Stomach smooth muscle (tissue), 2 donors: ENCODE results near the gene TNFRSF11A.

Source experiments
- H3K27ac ChIP-seq: one replicate; pipeline ENCODE4 v1.7.0; 2013; ENCODE audit warnings: mild to moderate bottlenecking, low read length, inconsistent platforms
- H3K27me3 ChIP-seq, 2 donors: one replicate each; pipeline ENCODE4 v1.7.0; 2013; ENCODE audit warnings: low read length in 2 of 2; ENCODE audit not compliant: insufficient read depth in 2 of 2, control insufficient read depth in 1 of 2
- H3K36me3 ChIP-seq, 2 donors: one replicate each; pipeline ENCODE4 v1.7.0; 2013; ENCODE audit warnings: low read length in 2 of 2; ENCODE audit not compliant: control insufficient read depth in 2 of 2, insufficient read depth in 2 of 2
- H3K4me1 ChIP-seq: one replicate; pipeline ENCODE4 v1.7.0; 2013; ENCODE audit warnings: low read length; ENCODE audit not compliant: control insufficient read depth, insufficient read depth
- H3K4me3 ChIP-seq, 2 donors: one replicate each; pipeline ENCODE4 v1.7.0; 2013; ENCODE audit warnings: low read length in 2 of 2
- H3K9ac ChIP-seq, 2 donors: one replicate each; pipeline ENCODE4 v1.7.0; 2013; ENCODE audit warnings: low read length in 2 of 2, mild to moderate bottlenecking in 1 of 2
- H3K9me3 ChIP-seq, 2 donors: one replicate each; pipeline ENCODE4 v1.7.0; 2013; ENCODE audit warnings: low read length in 2 of 2; ENCODE audit not compliant: control insufficient read depth in 2 of 2
- donor health status: healthy.
- donor health status: Pancreatic carcinoma.

The TNFRSF11A gene

DNA sequence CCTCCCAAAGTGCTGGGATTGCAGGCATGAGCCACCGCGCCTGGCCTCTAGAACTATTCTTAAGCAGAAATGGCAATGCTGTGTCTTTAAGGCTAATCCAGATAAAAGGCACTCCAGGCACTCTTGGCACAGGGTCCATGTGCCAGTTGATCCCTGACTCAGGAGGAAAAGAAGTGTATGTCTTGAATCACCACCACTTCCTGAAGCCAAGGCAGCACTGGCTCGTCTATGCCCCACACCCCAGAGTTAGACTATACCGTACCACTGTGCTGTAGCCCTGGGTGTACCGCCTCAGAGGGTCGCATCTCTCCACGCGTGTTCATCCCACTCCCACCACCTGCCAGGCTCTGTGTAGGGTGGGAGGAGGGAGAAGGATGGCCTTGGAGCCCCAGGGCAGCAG, 9.0 kb downstream of the TNFRSF11A start:
- Histone ChIP-seq H3K4me1 (no peaks in the 10 kb centered on the region), H3K4me3 (no peak overlapping the region), H3K27me3 (peaks cover 17 to 25% of the 10 kb centered on the region in 2 donors), H3K36me3 (no peaks in the 10 kb centered on the region), H3K27ac (no peak overlapping the region), H3K9me3 (no peaks in the 10 kb centered on the region), H3K9ac (no peak overlapping the region)

DNA sequence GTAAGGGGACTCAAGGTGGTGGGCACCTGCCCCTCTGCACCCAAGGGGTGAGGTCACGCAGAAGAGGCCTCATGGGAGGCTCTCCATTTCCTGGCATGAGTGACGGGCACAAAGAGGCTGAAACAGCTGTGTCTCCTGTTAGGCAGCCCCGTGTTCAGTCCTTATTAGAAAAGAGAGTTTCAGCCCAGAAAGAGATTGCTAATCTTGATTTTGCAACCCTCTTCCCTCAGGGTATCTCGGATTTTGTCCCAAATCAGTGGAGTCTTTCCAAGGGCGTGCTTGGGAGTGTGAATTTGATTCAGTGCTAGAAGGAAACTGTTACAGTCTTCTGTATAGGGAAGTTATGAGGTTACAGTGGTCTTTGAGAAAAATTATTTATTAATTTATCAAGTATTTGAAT, 10.4 kb downstream of the TNFRSF11A start:
- H3K4me1 ChIP-seq: no peaks in the 10 kb centered on the region
- H3K9me3 ChIP-seq: no peaks in the 10 kb centered on the region
- no peaks in the 10 kb centered on the region for H3K36me3 ChIP-seq

DNA sequence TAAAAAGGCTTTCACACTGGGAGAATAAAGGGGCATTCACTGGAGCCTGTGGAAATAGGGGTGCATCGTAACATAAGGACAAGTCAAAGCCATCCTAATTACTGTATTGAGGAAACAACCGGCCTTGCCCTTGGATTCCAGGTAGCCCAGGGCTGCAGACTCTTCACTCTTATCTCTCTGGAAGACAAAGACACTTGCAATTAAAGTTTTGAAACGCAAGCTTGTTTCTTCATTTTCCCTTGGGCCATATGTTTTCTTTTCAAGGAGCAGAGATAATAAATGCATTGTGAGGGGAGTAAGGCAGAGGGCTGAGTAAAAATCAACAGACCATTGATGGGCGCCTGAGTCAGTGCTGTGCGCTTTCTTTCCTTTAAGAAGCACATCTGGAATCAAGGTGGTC, 11.5 kb downstream of the TNFRSF11A start:
- no peaks in the 10 kb centered on the region for H3K9me3 ChIP-seq
- no peaks in the 10 kb centered on the region for H3K36me3 ChIP-seq
- no peaks in the 10 kb centered on the region for H3K4me1 ChIP-seq
- no peak overlapping the region for H3K27ac ChIP-seq
- H3K4me3 ChIP-seq: no peak overlapping the region
- no peak overlapping the region for H3K9ac ChIP-seq
- H3K27me3 ChIP-seq: peaks cover 5 to 11% of the 10 kb centered on the region in 2 donors

More for the DNA sequence above, 10.4 kb downstream of the TNFRSF11A start:
- Histone ChIP-seq H3K27me3 (peaks cover 8 to 14% of the 10 kb centered on the region in 2 donors), H3K4me3 (no peak overlapping the region), H3K9ac (no peak overlapping the region), H3K27ac (no peak overlapping the region)

DNA sequence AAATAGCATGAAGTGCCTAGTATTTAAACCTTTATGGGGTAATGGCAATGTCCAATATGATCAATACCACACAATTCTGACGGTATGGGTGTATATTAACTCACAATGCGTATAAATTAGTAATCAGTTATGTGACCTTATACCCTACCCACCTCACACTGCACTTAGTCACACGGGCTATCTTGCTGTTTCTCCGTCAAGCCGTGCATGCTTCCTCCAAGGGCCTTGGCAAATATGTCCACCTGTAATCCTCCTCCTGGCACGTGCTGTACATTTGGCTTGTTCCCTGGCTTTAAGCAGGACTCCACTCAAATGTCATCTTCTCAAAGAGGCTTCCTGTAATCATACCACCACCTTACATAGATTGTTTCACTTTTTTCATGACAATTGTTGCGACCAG, 12.2 kb downstream of the TNFRSF11A start:
- Histone ChIP-seq H3K36me3 (no peaks in the 10 kb centered on the region), H3K4me3 (no peak overlapping the region), H3K9me3 (no peaks in the 10 kb centered on the region), H3K9ac (no peak overlapping the region), H3K4me1 (no peaks in the 10 kb centered on the region), H3K27me3 (peaks cover 4 to 5% of the 10 kb centered on the region in 2 donors), H3K27ac (no peak overlapping the region)

DNA sequence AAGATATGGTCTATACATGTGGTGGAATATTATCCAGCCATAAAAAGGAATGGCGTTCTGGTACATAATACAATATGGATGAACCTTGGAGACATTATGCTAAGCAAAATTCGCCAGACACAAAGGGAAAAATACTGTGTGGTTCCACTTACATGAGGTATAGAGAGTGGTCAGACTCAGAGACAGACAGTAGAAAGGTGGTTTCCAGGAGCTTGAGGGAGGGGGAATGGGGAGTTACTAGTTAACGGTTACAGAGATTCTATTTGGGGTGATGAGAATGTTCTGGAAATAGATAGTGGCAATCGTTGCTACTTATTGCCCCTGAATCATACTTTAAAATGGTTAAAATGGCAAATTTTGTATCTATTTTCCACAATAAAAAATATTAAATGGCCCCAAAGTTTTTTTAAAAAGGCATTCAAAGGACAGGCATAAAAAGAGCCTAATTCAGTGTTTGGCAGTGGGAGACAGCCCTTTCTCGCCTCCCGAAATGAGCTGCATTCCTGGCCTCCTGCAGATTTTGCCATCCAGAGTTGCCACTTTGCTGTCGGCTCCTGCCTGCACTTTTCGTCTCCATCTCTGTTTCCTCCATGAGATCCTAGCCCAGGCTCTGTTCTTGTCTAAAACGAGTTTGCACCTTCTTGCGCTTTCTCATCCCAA, 13.5 kb downstream of the TNFRSF11A start:
- Histone ChIP-seq H3K4me1 (no peaks in the 10 kb centered on the region), H3K9ac (no peak overlapping the region), H3K9me3 (no peaks in the 10 kb centered on the region), H3K4me3 (no peak overlapping the region), H3K27ac (no peak overlapping the region), H3K27me3 (peaks cover 0 to 3% of the 10 kb centered on the region in 2 donors), H3K36me3 (no peaks in the 10 kb centered on the region)

DNA sequence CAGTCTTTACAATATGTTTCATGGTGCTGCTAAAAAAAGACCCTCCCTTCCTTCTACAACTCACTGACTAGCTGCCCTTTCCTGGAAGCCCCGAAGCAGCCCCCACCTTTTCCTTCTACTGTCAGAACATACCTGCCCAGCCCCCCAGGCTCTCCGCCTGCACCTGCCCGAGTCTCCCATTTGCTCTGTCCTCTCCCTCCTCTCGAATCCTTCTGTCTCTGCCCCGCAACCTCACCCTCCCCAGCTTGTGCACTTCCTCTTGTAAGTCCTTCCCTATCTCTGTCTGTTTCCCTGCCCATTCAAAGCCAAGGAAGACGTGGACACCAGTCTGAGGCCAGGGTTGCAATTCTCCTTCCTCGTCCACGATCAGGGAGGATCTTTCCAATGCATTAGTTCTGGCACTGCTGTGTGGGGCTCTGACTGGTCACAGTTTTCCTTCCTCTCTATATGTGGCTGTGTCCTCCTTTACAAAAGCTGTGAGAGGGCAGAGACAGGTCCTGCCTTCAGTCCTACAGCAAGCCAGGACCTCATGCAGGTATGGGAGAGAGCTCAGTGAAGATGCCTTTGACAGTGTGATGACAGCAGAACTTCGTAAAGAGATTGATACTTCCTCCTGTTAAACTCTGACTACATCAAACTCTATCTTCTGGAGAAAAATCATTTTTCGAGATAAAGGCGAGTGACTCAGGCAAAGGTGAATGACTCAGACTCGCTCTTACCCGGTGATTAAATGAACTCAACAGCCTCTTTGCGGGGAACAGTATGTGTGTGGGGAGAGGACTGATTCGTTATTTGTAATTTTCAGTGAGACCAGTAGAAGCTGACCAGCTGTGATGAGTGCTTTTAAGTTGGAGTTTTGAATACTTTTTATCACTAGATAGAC, 14.2 kb downstream of the TNFRSF11A start:
- Histone ChIP-seq H3K27me3 (peaks cover 0 to 3% of the 10 kb centered on the region in 2 donors), H3K36me3 (no peaks in the 10 kb centered on the region), H3K4me1 (no peaks in the 10 kb centered on the region), H3K27ac (no peak overlapping the region), H3K9ac (no peak overlapping the region), H3K9me3 (no peaks in the 10 kb centered on the region), H3K4me3 (no peak overlapping the region)

DNA sequence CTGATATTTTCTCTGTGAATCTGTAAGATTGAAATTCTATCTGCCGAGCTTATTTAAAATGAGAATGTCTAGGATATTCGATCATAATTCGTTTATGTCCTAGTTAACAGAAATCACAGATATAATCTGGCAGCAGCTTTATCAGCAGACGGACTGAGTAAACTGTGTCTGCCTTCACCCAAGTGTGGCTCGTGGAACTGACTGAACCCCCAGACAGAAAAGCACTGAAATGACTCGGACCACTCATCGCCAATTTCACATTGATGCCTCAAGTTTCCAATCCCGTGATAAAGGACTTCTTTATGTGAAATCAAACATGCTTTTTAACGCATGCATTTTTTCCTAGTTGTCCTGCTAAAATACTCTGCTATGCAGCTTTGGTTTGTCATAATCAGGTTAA, 15.9 kb downstream of the TNFRSF11A start:
- H3K27me3 ChIP-seq: peaks cover 0 to 5% of the 10 kb centered on the region in 2 donors
- no peaks in the 10 kb centered on the region for H3K9me3 ChIP-seq
- no peaks in the 10 kb centered on the region for H3K36me3 ChIP-seq
- no peak overlapping the region for H3K4me3 ChIP-seq
- no peak overlapping the region for H3K27ac ChIP-seq
- H3K4me1 ChIP-seq: no peaks in the 10 kb centered on the region
- H3K9ac ChIP-seq: no peak overlapping the region

DNA sequence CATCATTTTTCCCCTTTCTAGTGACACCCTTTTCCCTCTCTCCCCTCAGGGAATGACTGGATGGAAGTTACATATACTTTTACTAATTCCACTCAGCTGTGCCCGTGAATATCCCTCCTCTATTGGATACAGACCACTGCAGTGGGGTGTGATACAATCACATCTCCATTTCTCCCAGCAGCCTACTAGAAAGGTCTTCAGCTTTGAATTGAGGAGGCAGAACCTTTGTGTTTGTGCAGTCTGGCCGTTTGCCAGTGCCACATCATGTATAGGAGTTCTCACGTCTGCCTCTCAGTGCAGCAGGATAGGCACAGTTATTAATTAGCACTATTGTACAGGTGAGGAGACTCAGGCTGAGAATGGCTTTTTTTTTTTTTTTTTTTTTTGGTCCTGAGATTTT, 16.4 kb downstream of the TNFRSF11A start:
- H3K4me3 ChIP-seq: no peak overlapping the region
- H3K27ac ChIP-seq: no peak overlapping the region
- peaks cover 0 to 5% of the 10 kb centered on the region in 2 donors for H3K27me3 ChIP-seq
- no peaks in the 10 kb centered on the region for H3K9me3 ChIP-seq
- no peaks in the 10 kb centered on the region for H3K36me3 ChIP-seq
- H3K4me1 ChIP-seq: no peaks in the 10 kb centered on the region
- H3K9ac ChIP-seq: no peak overlapping the region

DNA sequence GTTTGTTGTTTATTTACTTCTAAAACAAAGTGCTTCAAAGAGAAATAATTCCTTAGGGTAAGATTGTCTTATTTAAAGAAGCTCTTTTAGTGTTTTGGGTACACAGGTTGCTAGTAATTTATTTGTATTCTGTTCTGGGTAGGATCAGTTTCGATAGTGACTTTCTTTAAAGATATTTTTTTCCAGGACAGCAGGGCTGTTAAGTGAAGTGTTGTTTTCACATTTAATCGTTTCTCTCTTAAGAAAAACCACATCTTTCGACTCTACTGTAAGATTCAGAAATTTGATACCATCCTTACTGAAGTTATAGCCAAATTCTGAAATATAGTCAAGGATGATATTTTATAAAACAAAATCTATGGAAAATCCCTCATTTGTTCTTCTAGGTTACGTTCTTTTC, 17.8 kb downstream of the TNFRSF11A start:
- H3K27ac ChIP-seq: no peak overlapping the region
- no peak overlapping the region for H3K9ac ChIP-seq
- no peak overlapping the region for H3K4me3 ChIP-seq
- H3K27me3 ChIP-seq: peaks cover 0 to 7% of the 10 kb centered on the region in 2 donors
- no peaks in the 10 kb centered on the region for H3K4me1 ChIP-seq
- no peaks in the 10 kb centered on the region for H3K9me3 ChIP-seq
- no peaks in the 10 kb centered on the region for H3K36me3 ChIP-seq

DNA sequence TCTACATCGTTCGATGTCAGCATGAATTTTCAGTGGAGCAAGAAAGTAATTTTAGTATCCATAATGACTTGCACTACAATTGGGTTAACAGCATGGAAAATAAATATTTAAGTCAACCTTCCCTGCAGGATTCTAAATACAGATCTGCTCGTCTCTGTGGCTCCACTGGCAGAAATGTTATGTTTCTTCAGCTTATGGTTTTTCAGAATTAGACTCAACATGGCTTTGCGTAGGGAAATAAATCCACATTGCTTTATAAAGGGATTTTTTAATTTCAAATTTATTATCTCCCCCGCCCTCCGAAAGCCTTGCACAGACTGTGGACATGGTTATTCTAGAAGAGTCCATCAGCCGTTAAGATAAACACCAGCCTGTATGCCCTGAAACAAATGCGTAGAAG, 18.2 kb downstream of the TNFRSF11A start:
- no peak overlapping the region for H3K27ac ChIP-seq
- peaks cover 0 to 7% of the 10 kb centered on the region in 2 donors for H3K27me3 ChIP-seq
- no peak overlapping the region for H3K9ac ChIP-seq
- no peaks in the 10 kb centered on the region for H3K36me3 ChIP-seq
- H3K4me3 ChIP-seq: no peak overlapping the region
- H3K4me1 ChIP-seq: no peaks in the 10 kb centered on the region
- H3K9me3 ChIP-seq: no peaks in the 10 kb centered on the region

DNA sequence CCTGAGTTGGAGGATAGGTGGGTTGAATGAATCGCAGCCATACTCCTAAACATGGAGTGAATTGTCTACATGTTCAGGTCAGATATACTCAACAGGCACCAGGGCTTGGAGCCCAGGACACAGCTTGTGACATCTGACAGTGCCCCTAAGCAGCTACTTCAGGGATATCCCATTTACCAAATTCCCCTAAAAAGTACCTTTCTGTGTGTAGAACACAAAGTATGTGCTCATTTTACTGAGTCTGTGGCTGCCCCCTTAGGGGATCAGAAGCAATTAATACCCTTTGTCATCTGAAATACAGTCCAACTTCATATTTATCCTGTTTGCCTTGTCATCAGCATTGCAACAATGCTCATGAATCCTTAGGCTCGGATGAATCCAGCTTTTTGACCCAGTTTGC, 20.8 kb downstream of the TNFRSF11A start:
- Histone ChIP-seq H3K27ac (no peak overlapping the region), H3K9ac (no peak overlapping the region), H3K4me3 (no peak overlapping the region), H3K4me1 (no peaks in the 10 kb centered on the region), H3K27me3 (peaks cover 0 to 4% of the 10 kb centered on the region in 2 donors), H3K36me3 (no peaks in the 10 kb centered on the region), H3K9me3 (no peaks in the 10 kb centered on the region)
